NB4 (cell line): Measurements from ENCODE around the gene ALG6.

ENCODE experiments used
- CTCF ChIP-seq: IDR thresholded peaks from one replicate; pipeline ENCODE4 v1.5.1; 2012; ENCODE audit warnings: low read depth, low read length
- POLR2A ChIP-seq: IDR thresholded peaks from 2 replicates; pipeline ENCODE4 v1.6.1; 2011; ENCODE audit warnings: mild to moderate bottlenecking; ENCODE audit not compliant: insufficient read length; ENCODE audit errors: extremely low read depth

GRCh38 chr1:63461661-63462230, 94.3 kb downstream of the ALG6 start:
- TF ChIP-seq CTCF (no peak), POLR2A (no peak)
